K562 (cell line): ENCODE measurements around the gene LPCAT2. TPM values are rescaled to one million over a fixed set of nuclear protein-coding genes. Genes with fewer than 3 reads are reported as not detected.
A peak's percentile ranks its signal among the peaks of the same experiment; 100 is the strongest.

Experiments
- ATAC-seq: fragments of 200-7000 bp; cut with Tn5 transposase; 3 replicates; pipeline ENCODE4 v1.9.1; 2020; ENCODE audit warnings: moderate library complexity
- BruUV-seq: library from RNA; stranded (reverse); fragments of 400-500 nt; replicated peaks from 2 replicates; lab custom pipeline; 2021; lab: Mats Ljungman, UMichigan
- CTCF ChIA-PET: fragments of 300-600 bp; formaldehyde crosslinking; extraction: SDS; loops from one replicate; lab custom pipeline; 2021; ENCODE audit warnings: low intra/inter-chr PET ratio; lab: Yijun Ruan, JAX
- POLR2A ChIA-PET: fragments of 300-600, 350-650 bp; sonication (Branson Sonifier 250); formaldehyde crosslinking; extraction: SDS; loops from one replicate; lab custom pipeline; 2021; ENCODE audit warnings: antibody characterized with exemption, inconsistent platforms; lab: Yijun Ruan, JAX
- DNase-seq, 4 experiments: peaks; one replicate each; pipeline versions ENCODE4 v3.0.0 to v3.0.0-alpha.2; 2011 to 2018; ENCODE audit warnings: low spot score in 3 of 4, mixed read lengths in 3 of 4; ENCODE audit errors: extremely low read depth in 1 of 4
- FAIRE-seq: peaks from 2 replicates; lab custom pipeline; 2011; peaks lifted over from hg19 to GRCh38; lab: Jason Lieb, UNC
- H2AFZ ChIP-seq: 2 replicates; pipeline ENCODE4 v1.6.0; 2011; ENCODE audit warnings: low read depth, low read length, control low read depth, inconsistent platforms
- H3K27ac ChIP-seq: fragments of 200-600 bp; 3 replicates; pipeline ENCODE4 v1.8.0; 2011; ENCODE audit warnings: low read depth, mild to moderate bottlenecking, control low read depth, inconsistent platforms, low read length, moderate library complexity, mixed read lengths; ENCODE audit errors: extremely low read depth
- H3K27me3 ChIP-seq, 2 experiments: fragments of 300-600 bp in 1 of 2; 2 replicates in 1 of 2; 3 replicates in 1 of 2; pipeline versions ENCODE4 v1.6.0 to v1.8.0; 2011; ENCODE audit warnings: inconsistent platforms in 2 of 2, low read length in 2 of 2, mild to moderate bottlenecking in 1 of 2, mixed read lengths in 1 of 2, moderate library complexity in 1 of 2; ENCODE audit not compliant: control insufficient read depth in 2 of 2, insufficient read depth in 2 of 2
- H3K36me3 ChIP-seq: fragments of 300-600 bp; 3 replicates; pipeline ENCODE4 v1.8.0; 2011; ENCODE audit warnings: mild to moderate bottlenecking, low read length, inconsistent platforms; ENCODE audit not compliant: control insufficient read depth, insufficient read depth
- H3K4me1 ChIP-seq, 2 experiments: fragments of 200-600 bp in 1 of 2; replicated peaks in 1 of 2; 2 replicates in 1 of 2; 3 replicates in 1 of 2; pipeline versions ENCODE4 v1.5.1 to v1.8.0; 2011; ENCODE audit warnings: inconsistent platforms in 2 of 2, low read length in 2 of 2, mild to moderate bottlenecking in 1 of 2, mixed read lengths in 1 of 2, moderate library complexity in 1 of 2; ENCODE audit not compliant: control insufficient read depth in 2 of 2, insufficient read depth in 2 of 2
- H3K4me2 ChIP-seq: 2 replicates; pipeline ENCODE4 v1.6.1; 2011; ENCODE audit warnings: low read length, control low read depth, inconsistent platforms, mixed read lengths; ENCODE audit not compliant: insufficient read depth
- H3K4me3 ChIP-seq: fragments of 200-600 bp; sonication (generic), shearing (Covaris generic); 2 replicates; pipeline ENCODE4 v1.5.1; 2016; ENCODE audit warnings: control low read depth, inconsistent platforms
- H3K79me2 ChIP-seq: fragments of 200-600 bp; 3 replicates; pipeline ENCODE4 v1.8.0; 2011; ENCODE audit warnings: low read length, inconsistent platforms; ENCODE audit not compliant: control insufficient read depth, insufficient read depth
- H3K9ac ChIP-seq, 2 experiments: 2 replicates each; pipeline versions ENCODE4 v1.6.0 to v1.6.1; 2011; ENCODE audit warnings: low read depth in 2 of 2, low read length in 2 of 2, control low read depth in 1 of 2, inconsistent platforms in 1 of 2, mild to moderate bottlenecking in 1 of 2, mixed read lengths in 1 of 2; ENCODE audit not compliant: insufficient read depth in 1 of 2
- H3K9me1 ChIP-seq: one replicate; pipeline ENCODE4 v1.6.0; 2011; ENCODE audit warnings: inconsistent platforms, mild to moderate bottlenecking, low read length, moderate library complexity; ENCODE audit not compliant: control insufficient read depth, insufficient read depth
- H3K9me3 ChIP-seq: replicated peaks from 2 replicates; pipeline ENCODE4 v1.5.1; 2011; ENCODE audit warnings: low read depth, low read length, inconsistent platforms; ENCODE audit not compliant: control insufficient read depth, insufficient read depth
- H4K20me1 ChIP-seq: replicated peaks from 2 replicates; pipeline ENCODE4 v1.6.1; 2011; ENCODE audit warnings: low read length, inconsistent platforms, mixed read lengths; ENCODE audit not compliant: control insufficient read depth, insufficient read depth
- FOXP1 ChIP-seq: sonication (generic); formaldehyde crosslinking; IDR thresholded peaks from 2 replicates; pipeline ENCODE4 v1.8.0; 2022; ENCODE audit warnings: mild to moderate bottlenecking, missing genetic modification reagents
- HMG20A ChIP-seq: fragments of 450-650 bp; formaldehyde crosslinking; conservative IDR thresholded peaks from 2 replicates; pipeline ENCODE4 v1.4.0; 2020; ENCODE audit warnings: mild to moderate bottlenecking, mixed read lengths
- RAD21 ChIP-seq, 2 experiments: fragments of 250-450 bp in 1 of 2; fragments of 450-650 bp in 1 of 2; sonication (Bioruptor Pico) in 1 of 2; formaldehyde crosslinking in 1 of 2; IDR thresholded peaks in 1 of 2; conservative IDR thresholded peaks in 1 of 2; 2 replicates each; pipeline versions ENCODE4 v1.4.0 to v1.8.0; 2020 to 2022; ENCODE audit warnings: mild to moderate bottlenecking in 2 of 2, moderate library complexity in 1 of 2
- ZNF124 ChIP-seq: sonication (generic); formaldehyde crosslinking; IDR thresholded peaks from 2 replicates; pipeline ENCODE4 v1.8.1; 2022; ENCODE audit warnings: missing genetic modification reagents
- ZNF140 ChIP-seq: fragments of 250-450 bp; sonication (Bioruptor Pico); IDR thresholded peaks from 2 replicates; pipeline ENCODE4 v1.8.0; 2021; ENCODE audit warnings: moderate library complexity, mild to moderate bottlenecking, inconsistent platforms
- WGBS: fragments of 100-300 bp; shearing (Covaris generic); methylation state at CpG from one replicate; pipeline ENCODE4 v1.1.6; 2016; ENCODE audit warnings: low coverage, mixed read lengths; ENCODE audit not compliant: insufficient coverage; ENCODE audit errors: missing lambda C conversion rate; 5-methylcytosine and 5-hydroxymethylcytosine counted together
- in situ Hi-C: fragments of 300-500 bp; cut with MboI; formaldehyde crosslinking; loops from 4 replicates; pipeline ENCODE4 v1.15.0; 2018; ENCODE audit warnings: inconsistent platforms, mixed read lengths
- intact Hi-C: fragments of 100-400 bp; cut with micrococcal nuclease; formaldehyde crosslinking; loops from 2 replicates; pipeline ENCODE4 v1.14.2; 2022
- polyA plus RNA-seq, 8 experiments: library from polyadenylated mRNA; depleted of rRNA in 4 of 8; stranded (reverse) in 5 of 8; unstranded in 3 of 8; fragments of >200 nt; fragmentation: Nextera tagmentation in 2 of 8; fragmentation: Illumina TruSeq in 1 of 8; extraction: Ambion mirVana in 2 of 8; extraction: Trizol in 1 of 8; gene quantifications; 2 replicates each; pipeline versions ENCODE4 v1.2.1 to v1.2.3, GENCODE V29; 2011 to 2014; ENCODE audit warnings: inconsistent platforms in 1 of 8, missing spikeins in 1 of 8
- total RNA-seq, 7 experiments: library from RNA; depleted of rRNA in 6 of 7; stranded (reverse); fragments of >200 nt in 6 of 7; fragmentation: Illumina TruSeq in 2 of 7; extraction: Trizol in 2 of 7; gene quantifications; 2 replicates each; pipeline versions ENCODE4 v1.2.1 to v1.2.3, GENCODE V29; 2011 to 2021; ENCODE audit warnings: low replicate concordance in 1 of 7
- TF ChIP-seq, protein P1 (sequence below): fragments of 450-650 bp; formaldehyde crosslinking; IDR thresholded peaks from 2 replicates; pipeline ENCODE4 v1.4.0; 2022; ENCODE audit warnings: missing genetic modification characterization
- TF ChIP-seq, protein P2 (sequence below): sonication (generic); formaldehyde crosslinking; IDR thresholded peaks from 2 replicates; pipeline ENCODE4 v1.8.0; 2022; ENCODE audit warnings: mild to moderate bottlenecking, low read depth, missing genetic modification reagents

Gene LPCAT2
- total and polyA plus RNA-seq, 9 of the 15 experiments (the other 6 are each of a cell fraction or from before 2014, with no cell fraction given), result 2.9 to 15.0 (median 7.3) TPM

DNA sequence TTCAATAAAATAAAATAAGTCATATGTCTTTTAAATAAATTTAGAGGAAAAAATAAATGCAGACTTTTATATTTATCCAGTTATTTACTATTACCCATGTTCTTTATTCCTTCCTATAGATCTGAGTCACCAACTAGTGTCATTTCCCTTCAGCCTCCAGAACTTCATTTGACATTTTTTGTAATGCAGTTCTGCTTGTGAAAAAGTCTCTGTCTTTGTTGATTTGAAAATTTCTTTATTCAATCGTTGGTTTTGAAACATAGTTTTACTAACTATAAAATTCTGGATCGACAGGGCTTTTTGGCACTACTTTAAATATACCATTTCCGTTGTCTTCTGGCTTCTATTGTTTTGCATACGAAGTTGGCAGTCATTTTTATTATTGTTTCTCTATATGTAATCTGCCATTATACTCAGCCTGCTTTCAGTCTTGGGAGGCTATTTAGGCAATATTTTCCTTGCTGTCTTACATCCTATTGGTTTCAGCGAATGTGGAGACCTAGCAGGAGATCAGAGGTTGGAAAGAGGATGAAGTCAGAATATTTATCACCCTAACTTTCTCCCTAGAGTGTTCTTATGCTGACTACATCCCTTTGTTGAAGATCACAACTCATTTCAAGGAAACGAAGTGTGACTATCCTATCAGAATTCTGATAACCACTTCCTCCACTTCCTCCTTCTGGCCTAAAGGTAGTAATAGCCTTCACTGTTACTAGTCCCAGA is 104.9 kb downstream of the LPCAT2 start:
- in situ Hi-C loops (no loop called here), intact Hi-C loops (no loop called here)
- 2% methylated on average over 6 of the region's 6 CpGs for WGBS
- H3K79me2 ChIP-seq, result no peaks in the 10 kb centered on the region
- no peak overlapping the region for H3K4me3 ChIP-seq
- H3K27me3 ChIP-seq, result no peaks in the 10 kb centered on the region
- H3K9ac ChIP-seq, result no peak overlapping the region
- ChIA-PET POLR2A (no interaction called here), CTCF (no interaction called here)
- peak overlapping the region; percentile 30; the same call in 1 of the 2 replicates for H2AFZ ChIP-seq
- no peak for FAIRE-seq
- no peak overlapping the region for H3K4me2 ChIP-seq
- H3K4me1 ChIP-seq, result no peaks in the 10 kb centered on the region
- H3K27ac ChIP-seq, result no peak overlapping the region
- BruUV-seq, result no TSS peak
- DNase-seq, result no peak
- H3K9me1 ChIP-seq, result no peaks in the 10 kb centered on the region
- H4K20me1 ChIP-seq, result no peaks in the 10 kb centered on the region
- no peaks in the 10 kb centered on the region for H3K36me3 ChIP-seq
- TF ChIP-seq, protein P1, sequence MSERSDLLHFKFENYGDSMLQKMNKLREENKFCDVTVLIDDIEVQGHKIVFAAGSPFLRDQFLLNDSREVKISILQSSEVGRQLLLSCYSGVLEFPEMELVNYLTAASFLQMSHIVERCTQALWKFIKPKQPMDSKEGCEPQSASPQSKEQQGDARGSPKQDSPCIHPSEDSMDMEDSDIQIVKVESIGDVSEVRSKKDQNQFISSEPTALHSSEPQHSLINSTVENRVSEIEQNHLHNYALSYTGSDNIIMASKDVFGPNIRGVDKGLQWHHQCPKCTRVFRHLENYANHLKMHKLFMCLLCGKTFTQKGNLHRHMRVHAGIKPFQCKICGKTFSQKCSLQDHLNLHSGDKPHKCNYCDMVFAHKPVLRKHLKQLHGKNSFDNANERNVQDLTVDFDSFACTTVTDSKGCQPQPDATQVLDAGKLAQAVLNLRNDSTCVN (CRISPR knock-in tag), result no peak
- no peak for TF ChIP-seq FOXP1 (CRISPR knock-in tag)
- no peak for TF ChIP-seq ZNF124 (CRISPR knock-in tag)
- TF ChIP-seq, all 486 proteins: peak for 0
- H3K9me3 ChIP-seq, result 0 out of 2 replicates have a peak, but pooled peaks cover 4% of the 10 kb centered on the region
- ATAC-seq, result no peak

DNA sequence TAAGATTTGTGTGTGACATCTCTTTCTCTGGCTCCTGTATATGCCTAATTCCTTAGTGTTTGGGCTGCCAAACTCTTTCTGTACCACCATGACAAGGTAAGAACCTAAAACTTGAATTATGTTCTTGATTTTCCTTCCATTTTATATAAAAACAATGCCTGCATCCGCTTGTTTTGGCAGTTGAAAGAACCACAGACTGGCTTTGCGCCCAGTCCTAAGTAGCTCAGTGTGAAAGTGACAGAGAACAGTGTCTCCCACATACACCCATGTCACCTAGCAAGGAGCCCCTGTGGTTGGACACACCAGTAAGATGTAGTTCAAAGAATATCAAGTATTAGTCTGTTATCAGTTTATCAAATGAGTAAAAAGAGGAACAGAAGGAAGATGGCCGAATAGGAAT is 106.2 kb downstream of the LPCAT2 start:
- 0% methylated on average over 3 of the region's 3 CpGs for WGBS
- Histone ChIP-seq H2AFZ (no peak overlapping the region), H3K9ac (no peak overlapping the region), H3K4me2 (no peak overlapping the region), H3K27me3 (no peaks in the 10 kb centered on the region), H3K79me2 (no peaks in the 10 kb centered on the region), H3K4me1 (no peaks in the 10 kb centered on the region), H3K36me3 (no peaks in the 10 kb centered on the region), H3K27ac (no peak overlapping the region), H3K4me3 (no peak overlapping the region), H3K9me3 (0 out of 2 replicates have a peak, but pooled peaks cover 4% of the 10 kb centered on the region), H3K9me1 (no peaks in the 10 kb centered on the region), H4K20me1 (no peaks in the 10 kb centered on the region)
- intact Hi-C loops (no loop called here), in situ Hi-C loops (no loop called here)
- CTCF ChIA-PET, result no interaction called here
- POLR2A ChIA-PET, result no interaction called here
- ATAC-seq, result no peak
- DNase-seq, result no peak
- no peak for FAIRE-seq
- BruUV-seq, result no TSS peak
- TF ChIP-seq ZNF140 (CRISPR knock-in tag) (no peak), HMG20A (no peak), RAD21 (CRISPR knock-in tag; conservative IDR thresholded peaks at IDR 0.05 in 1 of 2, IDR thresholded peaks at IDR 0.05 in 1 of 2) (no peak)
- TF ChIP-seq, protein P2, sequence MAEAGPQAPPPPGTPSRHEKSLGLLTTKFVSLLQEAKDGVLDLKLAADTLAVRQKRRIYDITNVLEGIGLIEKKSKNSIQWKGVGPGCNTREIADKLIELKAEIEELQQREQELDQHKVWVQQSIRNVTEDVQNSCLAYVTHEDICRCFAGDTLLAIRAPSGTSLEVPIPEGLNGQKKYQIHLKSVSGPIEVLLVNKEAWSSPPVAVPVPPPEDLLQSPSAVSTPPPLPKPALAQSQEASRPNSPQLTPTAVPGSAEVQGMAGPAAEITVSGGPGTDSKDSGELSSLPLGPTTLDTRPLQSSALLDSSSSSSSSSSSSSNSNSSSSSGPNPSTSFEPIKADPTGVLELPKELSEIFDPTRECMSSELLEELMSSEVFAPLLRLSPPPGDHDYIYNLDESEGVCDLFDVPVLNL (CRISPR knock-in tag), result no peak
